Astrocyte of the cerebellum (primary cell): ENCODE measurements around the gene FOXS1.

Experiments
- DNase-seq: peaks from one replicate; pipeline ENCODE4 v3.0.0-alpha.2; 2011; ENCODE audit warnings: low read depth
- H3K4me3 ChIP-seq: 2 replicates; pipeline ENCODE4 v1.5.1; 2011; ENCODE audit warnings: mild to moderate bottlenecking, low read depth, low read length, moderate library complexity
- in situ Hi-C: cut with HindIII; loops from 2 replicates; pipeline ENCODE4 v1.10.0; 2017; ENCODE audit warnings: low sequenced_read_pairs
- TF ChIP-seq, protein P1 (sequence below): IDR thresholded peaks from 2 replicates; pipeline ENCODE4 v1.5.1; 2012; ENCODE audit warnings: low read length, low read depth, moderate library complexity, mild to moderate bottlenecking; ENCODE audit errors: missing control alignments

FOXS1 gene

DNA sequence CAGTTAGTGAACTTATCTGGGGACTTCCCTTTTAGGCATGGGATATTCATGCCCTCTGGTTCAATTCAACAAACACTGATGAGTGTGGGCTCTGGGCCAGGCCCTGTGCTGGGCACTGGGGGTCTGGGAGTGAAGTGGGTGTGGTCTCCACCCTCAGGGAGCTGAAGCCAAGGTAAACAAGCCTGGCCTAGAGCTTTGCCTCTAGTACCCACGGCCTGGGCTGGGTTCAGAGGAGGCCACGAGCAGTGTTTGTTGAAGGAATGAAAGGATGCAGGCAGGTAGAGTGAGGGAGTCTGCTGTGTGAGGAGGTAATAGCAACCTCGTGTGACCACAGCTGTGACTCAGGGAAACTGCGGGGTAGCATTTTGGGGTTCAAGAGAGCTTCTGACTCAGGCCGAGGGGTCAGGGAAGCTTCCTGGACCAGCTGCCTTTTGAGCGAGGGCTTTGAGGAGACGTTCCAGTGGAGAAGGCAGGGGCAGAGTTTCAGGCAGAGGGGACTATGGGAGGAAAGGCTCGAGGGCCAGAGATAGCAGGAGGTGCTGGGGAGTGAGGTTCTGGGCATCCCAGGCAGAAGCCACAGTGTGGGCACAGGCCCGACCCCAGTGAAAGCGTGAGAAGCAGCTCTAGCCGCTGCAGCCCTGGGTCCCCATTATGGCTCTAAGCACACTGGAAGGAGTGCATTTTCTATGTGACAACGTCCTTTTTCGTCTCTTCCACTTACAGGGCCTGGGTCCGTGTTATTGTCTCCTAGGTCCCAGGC lies 20.7 kb downstream of the FOXS1 start:
- no peak overlapping the region for H3K4me3 ChIP-seq
- TF ChIP-seq, protein P1, sequence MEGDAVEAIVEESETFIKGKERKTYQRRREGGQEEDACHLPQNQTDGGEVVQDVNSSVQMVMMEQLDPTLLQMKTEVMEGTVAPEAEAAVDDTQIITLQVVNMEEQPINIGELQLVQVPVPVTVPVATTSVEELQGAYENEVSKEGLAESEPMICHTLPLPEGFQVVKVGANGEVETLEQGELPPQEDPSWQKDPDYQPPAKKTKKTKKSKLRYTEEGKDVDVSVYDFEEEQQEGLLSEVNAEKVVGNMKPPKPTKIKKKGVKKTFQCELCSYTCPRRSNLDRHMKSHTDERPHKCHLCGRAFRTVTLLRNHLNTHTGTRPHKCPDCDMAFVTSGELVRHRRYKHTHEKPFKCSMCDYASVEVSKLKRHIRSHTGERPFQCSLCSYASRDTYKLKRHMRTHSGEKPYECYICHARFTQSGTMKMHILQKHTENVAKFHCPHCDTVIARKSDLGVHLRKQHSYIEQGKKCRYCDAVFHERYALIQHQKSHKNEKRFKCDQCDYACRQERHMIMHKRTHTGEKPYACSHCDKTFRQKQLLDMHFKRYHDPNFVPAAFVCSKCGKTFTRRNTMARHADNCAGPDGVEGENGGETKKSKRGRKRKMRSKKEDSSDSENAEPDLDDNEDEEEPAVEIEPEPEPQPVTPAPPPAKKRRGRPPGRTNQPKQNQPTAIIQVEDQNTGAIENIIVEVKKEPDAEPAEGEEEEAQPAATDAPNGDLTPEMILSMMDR = no peak
- in situ Hi-C loops = no loop called here
- DNase-seq = no peak

DNA sequence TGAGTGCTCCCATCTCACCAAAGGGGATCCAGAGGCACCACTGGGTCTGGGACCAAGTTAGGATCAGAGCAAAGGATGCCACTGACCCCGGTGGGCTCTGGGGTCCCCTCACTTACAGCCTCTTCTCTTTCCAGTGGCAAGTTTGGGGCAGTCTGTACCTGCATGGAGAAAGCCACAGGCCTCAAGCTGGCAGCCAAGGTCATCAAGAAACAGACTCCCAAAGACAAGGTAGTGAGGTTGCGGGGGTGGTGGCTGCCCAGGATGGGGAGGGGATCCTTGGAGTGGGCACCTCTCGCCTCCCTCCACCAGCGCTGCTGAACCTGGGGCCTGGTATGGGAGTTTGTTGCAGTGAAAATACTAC lies 21.3 kb downstream of the FOXS1 start:
- in situ Hi-C loops = no loop called here
- TF ChIP-seq, protein P1 = no peak
- no peak for DNase-seq

DNA sequence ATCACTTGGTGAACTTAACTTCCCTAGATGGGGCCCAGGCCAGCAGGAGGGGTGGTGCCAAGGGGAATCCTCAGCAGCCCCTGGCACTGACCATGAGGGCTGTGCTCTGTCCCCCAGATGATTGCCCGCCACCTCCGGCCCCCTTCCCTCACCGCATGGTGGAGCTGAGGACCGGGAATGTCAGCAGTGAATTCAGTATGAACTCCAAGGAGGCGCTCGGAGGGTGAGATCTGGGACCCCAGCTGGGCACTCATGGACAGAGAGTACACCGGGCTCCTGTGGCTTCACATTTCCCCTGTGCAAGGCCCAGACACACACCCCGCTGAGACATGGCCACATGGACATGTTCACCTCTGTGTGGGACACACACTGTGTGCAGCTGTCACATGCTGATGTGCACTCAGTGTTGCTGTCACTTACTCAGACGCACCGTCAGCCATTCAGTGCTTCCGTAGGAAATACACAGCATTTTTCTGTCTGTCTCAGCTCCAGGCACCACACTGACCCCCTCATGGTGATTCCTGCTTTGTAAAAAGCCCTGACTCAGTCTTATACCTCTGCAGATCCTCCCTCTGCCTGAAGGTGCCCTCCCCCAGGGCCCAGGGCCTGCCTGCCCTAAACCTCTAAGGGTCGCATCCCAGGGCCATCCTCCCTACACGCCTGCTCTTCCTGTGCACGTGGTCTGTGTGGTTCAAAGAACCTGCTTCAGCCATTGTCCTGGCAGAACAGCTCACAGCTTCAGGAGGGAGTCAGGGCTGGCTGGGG lies 21.9 kb downstream of the FOXS1 start:
- in situ Hi-C loops = no loop called here

More for the DNA sequence above, 21.3 kb downstream of the FOXS1 start:
- H3K4me3 ChIP-seq = no peak overlapping the region

DNA sequence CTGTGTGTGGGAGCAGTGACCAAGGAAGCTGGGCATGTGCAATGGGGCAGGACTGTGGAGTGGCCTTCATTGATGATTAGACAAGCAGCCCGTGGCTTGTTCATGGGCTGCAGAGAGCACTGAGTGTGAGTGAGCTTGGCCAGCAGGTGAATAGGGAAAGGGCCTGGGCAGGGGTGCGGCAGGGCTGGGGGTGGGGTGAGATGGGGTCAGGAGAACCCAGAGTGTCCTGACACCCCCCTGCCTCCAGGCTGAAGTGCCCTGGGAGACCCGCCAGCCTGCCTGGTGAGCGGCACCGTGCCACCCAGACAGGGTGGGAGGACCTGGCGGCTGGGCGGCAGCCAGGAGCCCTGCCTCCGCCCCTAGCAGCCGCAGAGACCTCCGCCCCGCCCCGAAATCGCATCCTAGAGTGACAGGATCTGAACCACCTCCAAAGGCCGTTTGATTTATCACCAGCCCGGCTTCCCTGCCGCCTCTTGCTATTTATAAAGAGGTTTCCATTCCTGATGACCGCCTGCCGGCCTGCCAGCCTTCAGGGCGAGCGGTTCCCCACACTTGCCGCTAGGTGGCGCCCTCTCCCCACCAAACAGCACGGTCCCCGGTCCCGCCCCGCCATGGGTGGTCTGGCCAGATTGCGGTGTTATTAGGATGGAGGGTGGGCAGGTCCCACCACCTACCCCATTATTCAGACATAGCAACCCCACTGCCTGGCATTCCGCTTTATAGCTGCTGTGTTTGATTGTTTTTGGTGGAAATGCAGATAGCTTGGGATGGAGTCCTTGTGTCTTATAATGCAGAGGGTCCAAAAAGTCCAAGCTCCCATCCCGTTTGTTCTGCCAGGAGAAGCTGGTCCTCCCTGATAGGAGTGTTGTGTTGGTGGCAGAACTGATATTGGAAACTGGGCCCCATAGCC lies 22.7 kb downstream of the FOXS1 start:
- peak; percentile 45 for DNase-seq
- in situ Hi-C loops = no loop called here
- TF ChIP-seq, protein P1 = peak; percentile 96
- no peak overlapping the region for H3K4me3 ChIP-seq

More for the DNA sequence above, 21.9 kb downstream of the FOXS1 start:
- H3K4me3 ChIP-seq = no peak overlapping the region
- DNase-seq = no peak
- TF ChIP-seq, protein P1 = no peak

DNA sequence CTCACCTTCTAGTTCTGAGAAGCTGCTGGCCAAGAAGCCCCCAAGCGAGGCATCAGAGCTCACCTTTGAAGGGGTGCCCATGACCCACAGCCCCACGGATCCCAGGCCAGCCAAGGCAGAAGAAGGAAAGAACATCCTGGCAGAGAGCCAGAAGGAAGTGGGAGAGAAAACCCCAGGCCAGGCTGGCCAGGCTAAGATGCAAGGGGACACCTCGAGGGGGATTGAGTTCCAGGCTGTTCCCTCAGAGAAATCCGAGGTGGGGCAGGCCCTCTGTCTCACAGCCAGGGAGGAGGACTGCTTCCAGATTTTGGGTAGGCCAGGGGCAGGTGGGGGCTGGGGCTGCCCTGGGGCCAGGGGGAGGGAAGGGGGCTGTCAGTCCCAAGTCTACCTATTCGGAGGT lies 24.0 kb downstream of the FOXS1 start:
- H3K4me3 ChIP-seq = no peak overlapping the region
- no peak for DNase-seq
- in situ Hi-C loops = no loop called here
- TF ChIP-seq, protein P1 = no peak

DNA sequence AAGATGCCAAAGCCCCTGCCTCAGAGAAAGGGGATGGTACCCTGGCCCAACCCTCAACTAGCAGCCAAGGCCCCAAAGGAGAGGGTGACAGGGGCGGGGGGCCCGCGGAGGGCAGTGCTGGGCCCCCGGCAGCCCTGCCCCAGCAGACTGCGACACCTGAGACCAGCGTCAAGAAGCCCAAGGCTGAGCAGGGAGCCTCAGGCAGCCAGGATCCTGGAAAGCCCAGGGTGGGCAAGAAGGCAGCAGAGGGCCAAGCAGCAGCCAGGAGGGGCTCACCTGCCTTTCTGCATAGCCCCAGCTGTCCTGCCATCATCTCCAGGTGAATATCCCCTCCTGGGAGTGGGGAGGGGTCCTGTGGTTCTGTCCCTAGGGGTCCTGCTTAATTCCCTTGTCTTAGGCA lies 25.2 kb downstream of the FOXS1 start:
- in situ Hi-C loops = no loop called here
- H3K4me3 ChIP-seq = no peak overlapping the region
- DNase-seq = no peak

More for the DNA sequence above, 25.2 kb downstream of the FOXS1 start:
- TF ChIP-seq, protein P1 = no peak
